AG09309 (cell line): ENCODE measurements around the gene SNRNP40.

Experiments
- DNase-seq: peaks from one replicate; pipeline ENCODE4 v3.0.0-alpha.2; 2010; ENCODE audit warnings: low read depth
- H3K4me3 ChIP-seq: 2 replicates; pipeline ENCODE4 v1.5.1; 2011; ENCODE audit warnings: mild to moderate bottlenecking, low read depth, low read length, moderate library complexity; ENCODE audit not compliant: control insufficient read depth
- CTCF ChIP-seq: IDR thresholded peaks from 2 replicates; pipeline ENCODE4 v1.5.1; 2011; ENCODE audit warnings: mild to moderate bottlenecking, low read depth, low read length, inconsistent platforms; ENCODE audit not compliant: insufficient read depth, control insufficient read depth; ENCODE audit errors: missing control alignments

SNRNP40 gene

GRCh38 chr1:31222176-31222575 is 74.4 kb downstream of the SNRNP40 start:
- DNase-seq = no peak
- TF ChIP-seq CTCF = no peak
- no peak overlapping the region for H3K4me3 ChIP-seq

GRCh38 chr1:31221072-31221471 is 75.5 kb downstream of the SNRNP40 start:
- H3K4me3 ChIP-seq = no peak overlapping the region
- no peak for TF ChIP-seq CTCF
- DNase-seq = no peak

- no peak for DNase-seq
- TF ChIP-seq CTCF = no peak
- no peak overlapping the region for H3K4me3 ChIP-seq
These were observed 77.1 kb downstream of the SNRNP40 start for GRCh38 chr1:31219489-31219888.

- no peak for DNase-seq
- TF ChIP-seq CTCF = no peak
- no peak overlapping the region for H3K4me3 ChIP-seq
These were observed 77.9 kb downstream of the SNRNP40 start for GRCh38 chr1:31218705-31219104.

GRCh38 chr1:31216016-31216415 is 80.6 kb downstream of the SNRNP40 start:
- DNase-seq = no peak
- no peak for TF ChIP-seq CTCF
- H3K4me3 ChIP-seq = no peak overlapping the region

- no peak for DNase-seq
- no peak overlapping the region for H3K4me3 ChIP-seq
- no peak for TF ChIP-seq CTCF
These were observed 81.5 kb downstream of the SNRNP40 start for GRCh38 chr1:31215065-31215570.
